Loucy (cell line): ENCODE measurements around the gene C17orf113.

Experiments used
- CTCF ChIP-seq: fragments of 200-600 bp; sonication (generic); conservative IDR thresholded peaks from 2 replicates; pipeline ENCODE4 v1.5.1; 2014; ENCODE audit warnings: mild to moderate bottlenecking, antibody characterized with exemption, low read length
- EZH2phosphoT487 ChIP-seq: fragments of 200-600 bp; IDR thresholded peaks from 2 replicates; pipeline ENCODE4 v1.6.1; 2018; ENCODE audit warnings: antibody characterized with exemption, mild to moderate bottlenecking, moderate library complexity, borderline replicate concordance

- no peak for TF ChIP-seq CTCF
- no peak for TF ChIP-seq EZH2phosphoT487
These were observed 33.2 kb downstream of the C17orf113 start, which contains the start of gene DNAJC7 for GRCh38 chr17:42016941-42017865.
